SU-DHL-6 (cell line): ENCODE results near the gene PTPRJ.

ENCODE experiments used
- H2AFZ ChIP-seq: fragments of 200-600 bp; sonication (generic); 2 replicates; pipeline ENCODE4 v1.6.1; 2014; ENCODE audit warnings: low read depth, mild to moderate bottlenecking, moderate library complexity, mixed read lengths, antibody characterized with exemption, low read length; ENCODE audit not compliant: severe bottlenecking
- H3F3A ChIP-seq: fragments of 200-600 bp; shearing (Covaris generic); 2 replicates; pipeline ENCODE4 v1.6.0; 2016; ENCODE audit warnings: antibody characterized with exemption, mild to moderate bottlenecking; ENCODE audit not compliant: insufficient read depth
- H3K27ac ChIP-seq: fragments of 200-600 bp; sonication (generic); 2 replicates; pipeline ENCODE4 v1.5.1; 2016; ENCODE audit warnings: low read depth, mild to moderate bottlenecking, low read length, moderate library complexity, mixed read lengths
- H3K27me3 ChIP-seq: fragments of 200-600 bp; sonication (generic), shearing (Covaris generic); 2 replicates; pipeline ENCODE4 v1.6.0; 2014; ENCODE audit warnings: mild to moderate bottlenecking, low read length
- H3K36me3 ChIP-seq: fragments of 200-600 bp; sonication (generic); 2 replicates; pipeline ENCODE4 v1.6.1; 2014; ENCODE audit warnings: mild to moderate bottlenecking, low read length, mixed read lengths
- H3K4me2 ChIP-seq: fragments of 300-600, 200-600 bp; shearing (Covaris generic), sonication (generic); 2 replicates; pipeline ENCODE4 v1.6.0; 2014; ENCODE audit warnings: low read length, low read depth, mild to moderate bottlenecking; ENCODE audit not compliant: poor library complexity, severe bottlenecking
- H3K4me3 ChIP-seq: fragments of 200-600 bp; sonication (generic); 2 replicates; pipeline ENCODE4 v1.5.1; 2014; ENCODE audit warnings: antibody characterized with exemption, low read length, mild to moderate bottlenecking, mixed read lengths; ENCODE audit not compliant: insufficient read depth, poor library complexity, severe bottlenecking
- H3K79me2 ChIP-seq: fragments of 200-600 bp; sonication (generic); 2 replicates; pipeline ENCODE4 v1.6.1; 2014; ENCODE audit warnings: mild to moderate bottlenecking, low read length, moderate library complexity; ENCODE audit not compliant: insufficient read depth
- H3K9ac ChIP-seq: fragments of 200-600 bp; sonication (generic); 2 replicates; pipeline ENCODE4 v1.7.0; 2014; ENCODE audit warnings: mild to moderate bottlenecking, low read length
- H3K9me2 ChIP-seq: fragments of 200-600 bp; sonication (generic); replicated peaks from 2 replicates; pipeline ENCODE4 v1.6.1; 2014; ENCODE audit warnings: low read length; ENCODE audit not compliant: insufficient read depth
- H3K9me3 ChIP-seq: fragments of 200-600 bp; sonication (generic); 2 replicates; pipeline ENCODE4 v1.6.1; 2014; ENCODE audit warnings: low read length, mixed read lengths; ENCODE audit not compliant: insufficient read depth
- H4K20me1 ChIP-seq: fragments of 200-600 bp; sonication (generic); 2 replicates; pipeline ENCODE4 v1.6.1; 2014; ENCODE audit warnings: low read depth, mild to moderate bottlenecking, antibody characterized with exemption, low read length, moderate library complexity, mixed read lengths
- CTCF ChIP-seq: fragments of 200-600 bp; sonication (generic); IDR thresholded peaks from one replicate; pipeline ENCODE4 v1.5.1; 2017; ENCODE audit warnings: antibody characterized with exemption, mild to moderate bottlenecking, low read length, moderate library complexity; ENCODE audit not compliant: insufficient read depth, poor library complexity, severe bottlenecking
- EZH2phosphoT487 ChIP-seq: fragments of 200-600 bp; sonication (generic), shearing (Covaris generic); conservative IDR thresholded peaks from 2 replicates; pipeline ENCODE4 v1.6.1; 2018; ENCODE audit warnings: mild to moderate bottlenecking, antibody characterized with exemption, low read length, moderate library complexity, mixed read lengths

The PTPRJ gene

GRCh38 chr11:47980907-47981621 is 705 bp downstream of the PTPRJ start:
- peak overlapping the region; percentile 47 for H3K4me3 ChIP-seq
- no peaks in the 10 kb centered on the region for H3F3A ChIP-seq
- H3K4me2 ChIP-seq: peak overlapping the region; percentile 63
- H3K27ac ChIP-seq: no peak overlapping the region
- H2AFZ ChIP-seq: no peak overlapping the region
- TF ChIP-seq EZH2phosphoT487 (no peak), CTCF (no peak)
- no peaks in the 10 kb centered on the region for H3K36me3 ChIP-seq
- no peaks in the 10 kb centered on the region for H3K27me3 ChIP-seq
- no peaks in the 10 kb centered on the region for H3K9me3 ChIP-seq
- peak overlapping the region; percentile 40; the same call in 1 of the 2 replicates for H3K9ac ChIP-seq
- H3K9me2 ChIP-seq: no peaks in the 10 kb centered on the region
- H3K79me2 ChIP-seq: no peaks in the 10 kb centered on the region
- H4K20me1 ChIP-seq: no peaks in the 10 kb centered on the region

GRCh38 chr11:47981667-47982404 is 1.5 kb downstream of the PTPRJ start:
- Histone ChIP-seq H3K9ac (no peak overlapping the region), H2AFZ (no peak overlapping the region)
- TF ChIP-seq CTCF (no peak), EZH2phosphoT487 (no peak)

GRCh38 chr11:47982616-47983015 is 2.3 kb downstream of the PTPRJ start:
- Histone ChIP-seq H3K9ac (no peak overlapping the region), H3K27me3 (no peaks in the 10 kb centered on the region), H3K9me3 (no peaks in the 10 kb centered on the region), H3F3A (no peaks in the 10 kb centered on the region), H3K4me3 (no peak overlapping the region), H4K20me1 (no peaks in the 10 kb centered on the region), H3K36me3 (no peaks in the 10 kb centered on the region), H3K79me2 (no peaks in the 10 kb centered on the region), H2AFZ (no peak overlapping the region), H3K9me2 (no peaks in the 10 kb centered on the region), H3K4me2 (no peak overlapping the region), H3K27ac (no peak overlapping the region)
- TF ChIP-seq EZH2phosphoT487 (no peak), CTCF (no peak)

More at GRCh38 chr11:47981667-47982404, 1.5 kb downstream of the PTPRJ start:
- Histone ChIP-seq H3K36me3 (no peaks in the 10 kb centered on the region), H3K4me2 (no peak overlapping the region), H3F3A (no peaks in the 10 kb centered on the region), H3K9me2 (no peaks in the 10 kb centered on the region), H3K79me2 (no peaks in the 10 kb centered on the region), H3K27me3 (no peaks in the 10 kb centered on the region), H3K27ac (no peak overlapping the region), H4K20me1 (no peaks in the 10 kb centered on the region), H3K9me3 (no peaks in the 10 kb centered on the region), H3K4me3 (no peak overlapping the region)
